PC-3 (cell line): Measurements from ENCODE around the gene E2F7. TPM values are rescaled to one million over a fixed set of nuclear protein-coding genes. Genes with fewer than 3 reads are reported as not detected.
"Not testable (repeated sequence)": the region's sequence is repeated elsewhere in the genome, so short reads cannot be mapped to it uniquely, and the experiment has no call there.

ENCODE experiments used
- ATAC-seq: fragments of 200-7000 bp; cut with Tn5 transposase; 2 replicates; pipeline ENCODE4 v1.9.1; 2020; ENCODE audit warnings: mild to moderate bottlenecking, moderate library complexity
- BruUV-seq: library from RNA; stranded (reverse); fragments of 400-500 nt; replicated peaks from 2 replicates; lab custom pipeline; 2021; lab: Mats Ljungman, UMichigan
- CTCF ChIA-PET: fragments of 300-600 bp; sonication (Branson Sonifier 250); formaldehyde crosslinking; loops from one replicate; lab custom pipeline; 2022; ENCODE audit warnings: antibody characterized with exemption; lab: Charles Lee
- POLR2A ChIA-PET: fragments of 300-600 bp; sonication (Branson Sonifier 250); formaldehyde crosslinking; loops from one replicate; lab custom pipeline; 2022; ENCODE audit warnings: antibody characterized with exemption; ENCODE audit not compliant: unreplicated experiment; lab: Charles Lee
- DNase-seq: peaks from one replicate; pipeline ENCODE4 v3.0.0-alpha.2; 2015
- H2AFZ ChIP-seq: fragments of 300-600 bp; sonication (generic); 2 replicates; pipeline ENCODE4 v1.6.0; 2016; ENCODE audit warnings: antibody characterized with exemption, low read length
- H3F3A ChIP-seq: fragments of 300-600 bp; sonication (generic); one replicate; pipeline ENCODE4 v1.6.0; 2017; ENCODE audit warnings: antibody characterized with exemption, low read length, control low read depth, mild to moderate bottlenecking; ENCODE audit not compliant: unreplicated experiment
- H3K27ac ChIP-seq: fragments of 300-600 bp; sonication (generic); 2 replicates; pipeline ENCODE4 v1.5.1; 2016; ENCODE audit warnings: mild to moderate bottlenecking, low read length
- H3K27me3 ChIP-seq: fragments of 300-600 bp; sonication (generic); 2 replicates; pipeline ENCODE4 v1.6.1; 2016; ENCODE audit warnings: low read length, mixed read lengths
- H3K36me3 ChIP-seq: fragments of 300-600 bp; sonication (generic); 2 replicates; pipeline ENCODE4 v1.6.1; 2016; ENCODE audit warnings: low read depth, mixed run types, low read length, mixed read lengths
- H3K4me1 ChIP-seq: fragments of 300-600 bp; sonication (generic); 2 replicates; pipeline ENCODE4 v1.5.1; 2016; ENCODE audit warnings: low read length; ENCODE audit not compliant: insufficient read depth
- H3K4me2 ChIP-seq: fragments of 300-600 bp; sonication (generic); 2 replicates; pipeline ENCODE4 v1.6.0; 2016; ENCODE audit warnings: low read length
- H3K4me3 ChIP-seq: fragments of 300-600 bp; sonication (generic); 2 replicates; pipeline ENCODE4 v1.5.1; 2016; ENCODE audit warnings: mild to moderate bottlenecking, low read length, mixed read lengths
- H3K79me2 ChIP-seq: fragments of 300-600 bp; sonication (generic); 2 replicates; pipeline ENCODE4 v1.6.1; 2017; ENCODE audit warnings: low read length, mixed read lengths
- H3K9ac ChIP-seq: fragments of 300-600 bp; sonication (generic); 2 replicates; pipeline ENCODE4 v1.6.0; 2016; ENCODE audit warnings: mild to moderate bottlenecking, low read length
- H3K9me2 ChIP-seq: fragments of 300-600 bp; sonication (generic); replicated peaks from 2 replicates; pipeline ENCODE4 v1.6.1; 2016; ENCODE audit warnings: mixed run types, low read length, mixed read lengths
- H3K9me3 ChIP-seq: fragments of 300-600 bp; sonication (generic); 2 replicates; pipeline ENCODE4 v1.6.1; 2016; ENCODE audit warnings: low read length, mixed read lengths
- H4K20me1 ChIP-seq: fragments of 300-600 bp; sonication (generic); 2 replicates; pipeline ENCODE4 v1.6.1; 2016; ENCODE audit warnings: low read length, mixed read lengths
- EZH2 ChIP-seq: fragments of 300-600 bp; sonication (generic); IDR thresholded peaks from one replicate; pipeline ENCODE4 v1.6.1; 2017; ENCODE audit warnings: antibody characterized with exemption, mild to moderate bottlenecking, low read length; ENCODE audit not compliant: unreplicated experiment
- EZH2phosphoT487 ChIP-seq: fragments of 300-600 bp; sonication (generic); IDR thresholded peaks from 2 replicates; pipeline ENCODE4 v1.6.1; 2018; ENCODE audit warnings: mild to moderate bottlenecking, antibody characterized with exemption, low read length, borderline replicate concordance
- intact Hi-C: fragments of 100-400 bp; cut with micrococcal nuclease; formaldehyde crosslinking; loops from 2 replicates; pipeline ENCODE4 v1.9.0; 2023
- total RNA-seq: library from RNA; depleted of rRNA; stranded (reverse); fragments of >200 nt; gene quantifications from 2 replicates; pipeline ENCODE4 v1.2.3, GENCODE V29; 2014
- TF ChIP-seq, protein P1 (sequence below): fragments of 300-600 bp; sonication (generic); conservative IDR thresholded peaks from 2 replicates; pipeline ENCODE4 v1.5.1; 2017; ENCODE audit warnings: antibody characterized with exemption, low read depth, mild to moderate bottlenecking, low read length

The E2F7 gene
- total RNA-seq, 1 experiment from 2014 or later, result 19.0 TPM

DNA sequence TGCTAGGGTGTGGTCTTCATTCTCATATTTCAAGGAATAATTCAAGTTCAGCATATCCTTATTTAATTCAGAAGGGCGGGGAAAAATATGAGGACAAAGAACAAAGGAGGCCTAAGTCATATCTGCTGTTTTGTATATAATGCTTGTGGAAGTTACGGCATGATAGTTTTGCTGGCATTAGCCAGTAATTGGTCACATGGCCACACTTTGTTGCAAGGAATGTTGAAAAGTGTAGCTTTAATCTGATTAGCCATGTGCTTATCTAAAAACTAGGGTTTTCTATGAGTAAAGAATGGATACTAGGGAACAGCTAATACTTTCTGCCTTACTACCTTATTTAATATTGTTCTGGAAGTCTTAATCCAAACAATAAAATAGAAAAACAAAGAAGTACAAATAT lies 34.4 kb upstream of the E2F7 start:
- H3K4me3 ChIP-seq, result no peak overlapping the region
- intact Hi-C loops, result loop anchor here (5.0 kb wide), 1 partner anchor 32 kb away; the partner anchor contains the start of gene E2F7
- no peak overlapping the region for H3K9ac ChIP-seq
- H3K79me2 ChIP-seq, result no peaks in the 10 kb centered on the region
- H2AFZ ChIP-seq, result no peak overlapping the region
- no peak for ATAC-seq
- no peak overlapping the region for H3K27ac ChIP-seq
- no peak for DNase-seq
- peaks cover 17% of the 10 kb centered on the region for H3K4me1 ChIP-seq
- POLR2A ChIA-PET, result no interaction called here
- no TSS peak for BruUV-seq
- H4K20me1 ChIP-seq, result no peaks in the 10 kb centered on the region
- no peaks in the 10 kb centered on the region for H3K9me2 ChIP-seq
- no peaks in the 10 kb centered on the region for H3K27me3 ChIP-seq
- H3F3A ChIP-seq, result no peaks in the 10 kb centered on the region
- CTCF ChIA-PET, result no interaction called here
- H3K9me3 ChIP-seq, result no peaks in the 10 kb centered on the region
- H3K4me2 ChIP-seq, result no peak overlapping the region
- H3K36me3 ChIP-seq, result no peaks in the 10 kb centered on the region
- no peak for TF ChIP-seq EZH2
- no peak for TF ChIP-seq EZH2phosphoT487
- TF ChIP-seq, protein P1, sequence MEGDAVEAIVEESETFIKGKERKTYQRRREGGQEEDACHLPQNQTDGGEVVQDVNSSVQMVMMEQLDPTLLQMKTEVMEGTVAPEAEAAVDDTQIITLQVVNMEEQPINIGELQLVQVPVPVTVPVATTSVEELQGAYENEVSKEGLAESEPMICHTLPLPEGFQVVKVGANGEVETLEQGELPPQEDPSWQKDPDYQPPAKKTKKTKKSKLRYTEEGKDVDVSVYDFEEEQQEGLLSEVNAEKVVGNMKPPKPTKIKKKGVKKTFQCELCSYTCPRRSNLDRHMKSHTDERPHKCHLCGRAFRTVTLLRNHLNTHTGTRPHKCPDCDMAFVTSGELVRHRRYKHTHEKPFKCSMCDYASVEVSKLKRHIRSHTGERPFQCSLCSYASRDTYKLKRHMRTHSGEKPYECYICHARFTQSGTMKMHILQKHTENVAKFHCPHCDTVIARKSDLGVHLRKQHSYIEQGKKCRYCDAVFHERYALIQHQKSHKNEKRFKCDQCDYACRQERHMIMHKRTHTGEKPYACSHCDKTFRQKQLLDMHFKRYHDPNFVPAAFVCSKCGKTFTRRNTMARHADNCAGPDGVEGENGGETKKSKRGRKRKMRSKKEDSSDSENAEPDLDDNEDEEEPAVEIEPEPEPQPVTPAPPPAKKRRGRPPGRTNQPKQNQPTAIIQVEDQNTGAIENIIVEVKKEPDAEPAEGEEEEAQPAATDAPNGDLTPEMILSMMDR, result no peak

DNA sequence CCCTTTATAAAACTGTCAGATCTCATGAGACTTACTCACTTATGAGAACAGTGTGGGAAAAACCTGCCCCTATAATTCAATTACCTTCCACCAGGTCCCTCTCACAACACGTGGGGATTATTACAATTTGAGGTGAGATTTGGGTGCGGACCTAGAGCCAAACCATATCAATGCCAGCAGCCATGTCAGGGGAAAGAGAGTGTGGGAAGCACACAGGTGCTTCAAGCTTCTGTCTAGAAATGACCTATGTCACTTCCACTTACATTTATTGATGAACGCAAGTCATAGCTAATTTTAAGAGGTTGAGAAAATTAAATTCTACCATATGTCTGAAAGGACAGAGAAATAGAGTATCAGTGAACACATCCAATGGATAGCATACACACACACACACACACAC lies 32.5 kb upstream of the E2F7 start:
- Histone ChIP-seq H3K4me3 (no peak overlapping the region), H4K20me1 (no peaks in the 10 kb centered on the region), H3K4me1 (peaks cover 8% of the 10 kb centered on the region), H2AFZ (no peak overlapping the region), H3K9me2 (no peaks in the 10 kb centered on the region), H3K79me2 (no peaks in the 10 kb centered on the region), H3K4me2 (no peak overlapping the region), H3F3A (no peaks in the 10 kb centered on the region), H3K9me3 (no peaks in the 10 kb centered on the region), H3K9ac (no peak overlapping the region), H3K36me3 (no peaks in the 10 kb centered on the region), H3K27me3 (no peaks in the 10 kb centered on the region), H3K27ac (no peak overlapping the region)
- no TSS peak for BruUV-seq
- ChIA-PET CTCF (no interaction called here), POLR2A (no interaction called here)
- intact Hi-C loops, result no loop called here
- DNase-seq (no peak), ATAC-seq (no peak)
- no peak for TF ChIP-seq EZH2
- TF ChIP-seq, protein P1, result no peak
- TF ChIP-seq EZH2phosphoT487, result no peak

DNA sequence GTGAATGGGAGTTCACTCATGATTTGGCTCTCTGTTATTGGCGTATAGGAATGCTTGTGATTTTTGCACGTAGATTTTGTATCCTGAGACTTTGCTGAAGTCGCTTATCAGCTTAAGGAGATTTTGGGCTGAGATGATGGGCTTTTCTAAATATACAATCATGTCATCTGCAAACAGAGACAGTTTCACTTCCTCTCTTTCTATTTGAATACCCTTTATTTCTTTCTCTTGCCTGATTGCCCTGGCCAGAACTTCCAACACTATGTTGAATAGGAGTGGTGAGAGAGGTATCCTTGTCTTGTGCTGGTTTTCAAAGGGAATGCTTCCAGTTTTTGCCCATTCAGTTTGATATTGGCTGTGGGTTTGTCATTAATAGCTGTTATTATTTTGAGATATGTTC lies 26.9 kb upstream of the E2F7 start:
- CTCF ChIA-PET, result not testable (repeated sequence)

More for the DNA sequence above, 26.9 kb upstream of the E2F7 start:
- H3K79me2 ChIP-seq, intact Hi-C loops, H2AFZ ChIP-seq, H4K20me1 ChIP-seq, ATAC-seq, POLR2A ChIA-PET, H3K27ac ChIP-seq, H3K9me3 ChIP-seq, H3F3A ChIP-seq, DNase-seq, H3K4me3 ChIP-seq, H3K36me3 ChIP-seq, H3K27me3 ChIP-seq, H3K9ac ChIP-seq, H3K9me2 ChIP-seq, BruUV-seq, H3K4me2 ChIP-seq, H3K4me1 ChIP-seq: not testable (repeated sequence)
